ENCODE measurements around the gene NUDT2. TPM values are rescaled to one million over a fixed set of nuclear protein-coding genes. Genes with fewer than 3 reads are reported as not detected.

The NUDT2 gene
- total RNA-seq, 5 donors from 2014 or later (not counting 1 experiment from before 2014, with no cell fraction given): 9.9 to 22.7 (median 17.4) TPM

DNA sequence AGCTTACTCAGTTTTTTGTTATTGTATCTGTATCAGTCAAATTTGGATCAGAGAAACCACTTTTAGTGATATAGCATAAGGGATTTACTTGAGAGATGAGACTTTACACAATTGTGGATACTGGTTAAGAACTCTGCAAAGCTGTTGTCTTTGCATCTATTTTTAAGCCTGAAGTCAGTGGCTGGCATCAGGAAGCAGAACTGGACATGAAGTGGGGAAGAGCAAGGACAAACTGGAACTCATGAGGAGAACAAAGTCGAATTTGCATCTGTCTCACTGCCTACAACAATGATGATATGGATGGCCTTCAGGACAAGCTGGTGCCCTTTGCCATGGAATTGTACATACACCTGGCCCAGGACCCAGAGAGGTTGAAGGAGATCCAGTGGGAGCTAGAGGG is 63.1 kb downstream of the NUDT2 start:
- DNase-seq (no peak), ATAC-seq (replicated peaks in 1 of 4) (no peak)
- Histone ChIP-seq H3K36me3 (ENCODE audit: control insufficient read depth in 2 of 2, extremely low read depth in 1 of 2, insufficient read depth in 1 of 2, low read length in 1 of 2) (no peaks in the 10 kb centered on the region), H3K27ac (ENCODE audit: low read length) (no peak overlapping the region), H3K27me3 (replicated peaks in 1 of 2; ENCODE audit: control insufficient read depth in 2 of 2, extremely low read depth in 1 of 2, insufficient read depth in 2 of 2, low read length in 1 of 2) (no peaks in the 10 kb centered on the region), H3K4me3 (ENCODE audit: control insufficient read depth in 1 of 2, extremely low read depth in 1 of 2, low read length in 1 of 2) (no peak overlapping the region), H3K9me3 (no peaks in the 10 kb centered on the region), H3K4me1 (ENCODE audit: control insufficient read depth in 1 of 2, extremely low read depth in 1 of 2, insufficient read depth in 2 of 2, low read length in 2 of 2) (no peaks in the 10 kb centered on the region)
- Mint-ChIP-seq H3K4me3 (no peak overlapping the region), H3K9me3 (no peaks in the 10 kb centered on the region), H3K4me1 (no peaks in the 10 kb centered on the region), H3K27me3 (peaks cover 0 to 3% of the 10 kb centered on the region in 2 donors), H3K27ac (no peak overlapping the region), H3K36me3 (no peaks in the 10 kb centered on the region)
- 71% methylated on average over 1 of the region's 1 CpG for WGBS (ENCODE audit: insufficient coverage)
- ChIA-PET CTCF (interaction anchor here in 1 of 2 donors (0.5 to 0.6 kb wide), 2 partner anchors 18 to 145 kb away, joined by 3 to 4 read pairs; no protein-coding TSS in a partner anchor), POLR2A (no interaction called here)

Other genes with a start within 250 kb of the NUDT2 start
- gene DCAF12, start 202.9 kb upstream of the NUDT2 start, total RNA-seq: 10 to 100 TPM; 15.5 to 29.1 (median 23.3) TPM
- gene UBAP1, start 150.5 kb upstream of the NUDT2 start, total RNA-seq: 10 to 100 TPM; 33.1 to 42.2 (median 35.5) TPM
- under 1 TPM; 0.15 to 0.41 (median 0.23) TPM for gene KIF24, start 301 bp upstream of the NUDT2 start, total RNA-seq
- gene MYORG, start 47.3 kb downstream of the NUDT2 start, total RNA-seq: 1 to 10 TPM in 3 of 5 donors, under 1 TPM in 2; 0.72 to 2.3 (median 1.6) TPM
- 10 to 100 TPM; 10.7 to 20.7 (median 18.7) TPM for gene FAM219A, start 129.0 kb downstream of the NUDT2 start, total RNA-seq
- not detected for gene DNAI1, start 129.2 kb downstream of the NUDT2 start, total RNA-seq
- under 1 TPM in 2 of 5 donors, not detected in 3; 0.32 to 0.35 TPM for gene ENHO, start 193.4 kb downstream of the NUDT2 start, total RNA-seq